ENCODE measurements around the gene FOXD1.

DNA sequence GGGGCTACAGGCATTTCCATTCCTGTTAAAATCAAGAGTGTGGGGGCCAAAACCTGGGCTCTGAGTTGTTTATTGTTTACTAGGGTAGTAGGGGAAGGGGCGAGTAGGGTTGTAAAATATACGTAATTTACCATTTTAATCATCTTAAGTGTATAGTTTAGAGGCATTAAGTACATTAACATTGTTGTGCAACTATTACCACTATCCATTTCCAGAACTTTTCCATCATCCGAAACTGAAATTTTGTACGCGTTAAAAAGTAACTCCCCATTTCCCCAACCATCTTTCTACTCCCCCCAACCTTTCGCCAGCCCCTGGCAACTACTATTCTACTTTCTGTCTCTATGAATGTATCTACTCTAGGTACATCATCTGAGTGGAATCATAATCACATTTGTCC is 3.6 kb upstream of the FOXD1 start:
- TF ChIP-seq POLR2AphosphoS5 (IDR thresholded peaks at IDR 0.05) (no peak), CTCF (IDR thresholded peaks at IDR 0.05) (no peak)
